ENCODE measurements around the gene WSCD2. TPM values are rescaled to one million over a fixed set of nuclear protein-coding genes. Genes with fewer than 3 reads are reported as not detected.

Gene WSCD2
- polyA plus RNA-seq, 1 of the 3 experiments (the other 2 are of a cell fraction), result 0.03 TPM

DNA sequence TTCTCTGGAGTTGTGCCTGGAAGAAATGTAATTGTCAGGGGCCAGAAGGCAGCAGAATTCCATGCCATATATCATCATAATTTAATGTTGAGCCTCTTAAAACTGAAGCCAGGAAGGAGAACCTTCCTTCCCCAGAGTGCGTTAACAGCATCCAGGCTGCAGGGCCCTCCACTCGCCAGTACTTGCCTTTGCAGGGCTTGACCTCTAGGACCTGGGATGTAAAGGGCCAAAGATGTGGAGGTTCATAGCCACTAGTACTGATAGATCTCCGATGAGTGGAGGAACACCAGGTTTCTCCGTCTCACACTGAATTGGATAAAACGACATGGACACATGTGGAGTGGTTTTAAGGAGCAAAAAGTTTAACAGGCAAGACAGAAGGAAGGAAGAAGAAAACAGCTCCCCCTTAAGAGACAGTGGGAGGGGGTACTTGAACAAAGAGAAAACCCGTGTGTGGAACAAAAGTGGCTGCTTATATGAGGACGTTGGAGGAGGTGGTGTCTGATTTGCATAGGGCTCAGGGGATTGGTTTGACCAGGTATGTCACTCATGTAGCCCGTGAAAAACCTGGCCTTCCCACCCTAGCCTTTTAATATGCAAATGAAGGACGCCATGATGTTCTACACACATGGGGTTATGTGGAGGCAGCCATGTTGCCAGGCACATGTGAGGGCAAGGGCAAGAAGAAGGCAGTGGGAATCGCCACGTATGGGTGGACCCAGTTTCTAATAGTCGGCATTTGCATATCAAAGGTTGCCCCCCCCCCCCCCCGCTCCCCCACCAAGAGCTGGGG is 38.8 kb upstream of the WSCD2 start:
- no peak for TF ChIP-seq FOXM1 (IDR thresholded peaks at IDR 0.05; ENCODE audit: low read depth)
- no peak for TF ChIP-seq SIN3A (IDR thresholded peaks at IDR 0.05; ENCODE audit: borderline replicate concordance, low read depth, low read length)
- TF ChIP-seq CHD2 (IDR thresholded peaks at IDR 0.05; ENCODE audit: low read length, partially characterized antibody), result no peak
- no peak for TF ChIP-seq TCF12 (IDR thresholded peaks at IDR 0.05)
- no peak for TF ChIP-seq JUND (IDR thresholded peaks at IDR 0.05)
- no peak for TF ChIP-seq SMC3 (IDR thresholded peaks at IDR 0.05; ENCODE audit: low read depth, low read length)
- TF ChIP-seq RCOR1 (IDR thresholded peaks at IDR 0.05; ENCODE audit: low read length), result no peak
- TF ChIP-seq, protein P1, sequence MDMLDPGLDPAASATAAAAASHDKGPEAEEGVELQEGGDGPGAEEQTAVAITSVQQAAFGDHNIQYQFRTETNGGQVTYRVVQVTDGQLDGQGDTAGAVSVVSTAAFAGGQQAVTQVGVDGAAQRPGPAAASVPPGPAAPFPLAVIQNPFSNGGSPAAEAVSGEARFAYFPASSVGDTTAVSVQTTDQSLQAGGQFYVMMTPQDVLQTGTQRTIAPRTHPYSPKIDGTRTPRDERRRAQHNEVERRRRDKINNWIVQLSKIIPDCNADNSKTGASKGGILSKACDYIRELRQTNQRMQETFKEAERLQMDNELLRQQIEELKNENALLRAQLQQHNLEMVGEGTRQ (IDR thresholded peaks at IDR 0.05; ENCODE audit: borderline replicate concordance, low read depth, low read length), result no peak
- no peak for TF ChIP-seq RXRA (IDR thresholded peaks at IDR 0.05; ENCODE audit: borderline replicate concordance, low read depth)
- no peak for TF ChIP-seq POLR2AphosphoS5 (IDR thresholded peaks at IDR 0.05; ENCODE audit: low read depth, low read length)
- TF ChIP-seq RAD21 (IDR thresholded peaks at IDR 0.05; ENCODE audit: low read length), result no peak
- TF ChIP-seq, protein P2, sequence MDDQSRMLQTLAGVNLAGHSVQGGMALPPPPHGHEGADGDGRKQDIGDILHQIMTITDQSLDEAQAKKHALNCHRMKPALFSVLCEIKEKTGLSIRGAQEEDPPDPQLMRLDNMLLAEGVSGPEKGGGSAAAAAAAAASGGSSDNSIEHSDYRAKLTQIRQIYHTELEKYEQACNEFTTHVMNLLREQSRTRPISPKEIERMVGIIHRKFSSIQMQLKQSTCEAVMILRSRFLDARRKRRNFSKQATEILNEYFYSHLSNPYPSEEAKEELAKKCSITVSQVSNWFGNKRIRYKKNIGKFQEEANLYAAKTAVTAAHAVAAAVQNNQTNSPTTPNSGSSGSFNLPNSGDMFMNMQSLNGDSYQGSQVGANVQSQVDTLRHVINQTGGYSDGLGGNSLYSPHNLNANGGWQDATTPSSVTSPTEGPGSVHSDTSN (IDR thresholded peaks at IDR 0.05), result no peak
- no peak for TF ChIP-seq FOSL2 (IDR thresholded peaks at IDR 0.05; ENCODE audit: borderline replicate concordance, low read depth)
- TF ChIP-seq NRF1 (IDR thresholded peaks at IDR 0.05; ENCODE audit: low read depth, low read length), result no peak
- TF ChIP-seq, protein P3, sequence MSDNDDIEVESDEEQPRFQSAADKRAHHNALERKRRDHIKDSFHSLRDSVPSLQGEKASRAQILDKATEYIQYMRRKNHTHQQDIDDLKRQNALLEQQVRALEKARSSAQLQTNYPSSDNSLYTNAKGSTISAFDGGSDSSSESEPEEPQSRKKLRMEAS (IDR thresholded peaks at IDR 0.05; ENCODE audit: low read depth), result no peak
- TF ChIP-seq, protein P4, sequence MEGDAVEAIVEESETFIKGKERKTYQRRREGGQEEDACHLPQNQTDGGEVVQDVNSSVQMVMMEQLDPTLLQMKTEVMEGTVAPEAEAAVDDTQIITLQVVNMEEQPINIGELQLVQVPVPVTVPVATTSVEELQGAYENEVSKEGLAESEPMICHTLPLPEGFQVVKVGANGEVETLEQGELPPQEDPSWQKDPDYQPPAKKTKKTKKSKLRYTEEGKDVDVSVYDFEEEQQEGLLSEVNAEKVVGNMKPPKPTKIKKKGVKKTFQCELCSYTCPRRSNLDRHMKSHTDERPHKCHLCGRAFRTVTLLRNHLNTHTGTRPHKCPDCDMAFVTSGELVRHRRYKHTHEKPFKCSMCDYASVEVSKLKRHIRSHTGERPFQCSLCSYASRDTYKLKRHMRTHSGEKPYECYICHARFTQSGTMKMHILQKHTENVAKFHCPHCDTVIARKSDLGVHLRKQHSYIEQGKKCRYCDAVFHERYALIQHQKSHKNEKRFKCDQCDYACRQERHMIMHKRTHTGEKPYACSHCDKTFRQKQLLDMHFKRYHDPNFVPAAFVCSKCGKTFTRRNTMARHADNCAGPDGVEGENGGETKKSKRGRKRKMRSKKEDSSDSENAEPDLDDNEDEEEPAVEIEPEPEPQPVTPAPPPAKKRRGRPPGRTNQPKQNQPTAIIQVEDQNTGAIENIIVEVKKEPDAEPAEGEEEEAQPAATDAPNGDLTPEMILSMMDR (IDR thresholded peaks at IDR 0.05), result no peak
- no peak for TF ChIP-seq NFIC (IDR thresholded peaks at IDR 0.05; ENCODE audit: borderline replicate concordance)
- no peak for TF ChIP-seq TEAD4 (IDR thresholded peaks at IDR 0.05; ENCODE audit: borderline replicate concordance, insufficient read depth)
- no peak for TF ChIP-seq GATA2 (CRISPR knock-in tag; IDR thresholded peaks at IDR 0.05)
- TF ChIP-seq, protein P5, sequence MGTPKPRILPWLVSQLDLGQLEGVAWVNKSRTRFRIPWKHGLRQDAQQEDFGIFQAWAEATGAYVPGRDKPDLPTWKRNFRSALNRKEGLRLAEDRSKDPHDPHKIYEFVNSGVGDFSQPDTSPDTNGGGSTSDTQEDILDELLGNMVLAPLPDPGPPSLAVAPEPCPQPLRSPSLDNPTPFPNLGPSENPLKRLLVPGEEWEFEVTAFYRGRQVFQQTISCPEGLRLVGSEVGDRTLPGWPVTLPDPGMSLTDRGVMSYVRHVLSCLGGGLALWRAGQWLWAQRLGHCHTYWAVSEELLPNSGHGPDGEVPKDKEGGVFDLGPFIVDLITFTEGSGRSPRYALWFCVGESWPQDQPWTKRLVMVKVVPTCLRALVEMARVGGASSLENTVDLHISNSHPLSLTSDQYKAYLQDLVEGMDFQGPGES (IDR thresholded peaks at IDR 0.05; ENCODE audit: low read depth, low read length), result no peak
- 35% methylated on average over 13 of the region's 13 CpGs for WGBS (ENCODE audit: low lambda C conversion rate)
- H3F3A ChIP-seq (replicated peaks; ENCODE audit: insufficient read depth), result no peaks in the 10 kb centered on the region
- CTCF ChIA-PET, result interaction anchor here (1.3 kb wide), 1 partner anchor 97 kb away, joined by 3 read pairs; no protein-coding TSS in a partner anchor
- no peaks in the 10 kb centered on the region for H3K79me2 ChIP-seq (ENCODE audit: insufficient read depth)
- peak overlapping the region in 1 of 2 experiments; percentile 16; a peak in 1 of 4 replicates for H3K27ac ChIP-seq (ENCODE audit: low read depth in 2 of 2, low read length in 1 of 2)
- peaks cover 4% of the 10 kb centered on the region; the same call in 1 of the 2 replicates for H3K9me3 ChIP-seq
- no peaks in the 10 kb centered on the region for H3K9me2 ChIP-seq
- POLR2A ChIA-PET, result no interaction called here
- H3K27me3 ChIP-seq (ENCODE audit: insufficient read depth), result no peaks in the 10 kb centered on the region
- H3K4me1 ChIP-seq (ENCODE audit: control insufficient read depth in 1 of 2, insufficient read depth in 2 of 2, low read depth in 1 of 2, low read length in 1 of 2), result peaks cover 0 to 13% of the 10 kb centered on the region in 2 experiments; a peak in 1 of 4 replicates
- H3K36me3 ChIP-seq (replicated peaks in 1 of 2; ENCODE audit: control insufficient read depth in 1 of 2, insufficient read depth in 2 of 2, low read length in 1 of 2), result no peaks in the 10 kb centered on the region
- no peak overlapping the region for H3K4me3 ChIP-seq (ENCODE audit: low read depth in 2 of 2, low read length in 1 of 2)
- no peaks in the 10 kb centered on the region for H4K20me1 ChIP-seq (ENCODE audit: insufficient read depth)
- H2AFZ ChIP-seq (ENCODE audit: low read depth), result no peak overlapping the region
- H3K9ac ChIP-seq, result no peak overlapping the region
- no peak for DNase-seq
- H3K4me2 ChIP-seq, result no peak overlapping the region

All from SK-N-SH (cell line).